HG03575 (cell line): ENCODE results near the gene NLRC3.

ENCODE experiments used
- ATAC-seq: cut with Tn5 transposase; IDR thresholded peaks from one replicate; pipeline ENCODE4 v1.9.1; 2021; ENCODE audit not compliant: unreplicated experiment, insufficient number of reproducible peaks, low FRiP score; ENCODE audit errors: extremely low read depth

NLRC3 gene

GRCh38 chr16:3554351-3554928 is 22.8 kb downstream of the NLRC3 start:
- no peak for ATAC-seq

DNA sequence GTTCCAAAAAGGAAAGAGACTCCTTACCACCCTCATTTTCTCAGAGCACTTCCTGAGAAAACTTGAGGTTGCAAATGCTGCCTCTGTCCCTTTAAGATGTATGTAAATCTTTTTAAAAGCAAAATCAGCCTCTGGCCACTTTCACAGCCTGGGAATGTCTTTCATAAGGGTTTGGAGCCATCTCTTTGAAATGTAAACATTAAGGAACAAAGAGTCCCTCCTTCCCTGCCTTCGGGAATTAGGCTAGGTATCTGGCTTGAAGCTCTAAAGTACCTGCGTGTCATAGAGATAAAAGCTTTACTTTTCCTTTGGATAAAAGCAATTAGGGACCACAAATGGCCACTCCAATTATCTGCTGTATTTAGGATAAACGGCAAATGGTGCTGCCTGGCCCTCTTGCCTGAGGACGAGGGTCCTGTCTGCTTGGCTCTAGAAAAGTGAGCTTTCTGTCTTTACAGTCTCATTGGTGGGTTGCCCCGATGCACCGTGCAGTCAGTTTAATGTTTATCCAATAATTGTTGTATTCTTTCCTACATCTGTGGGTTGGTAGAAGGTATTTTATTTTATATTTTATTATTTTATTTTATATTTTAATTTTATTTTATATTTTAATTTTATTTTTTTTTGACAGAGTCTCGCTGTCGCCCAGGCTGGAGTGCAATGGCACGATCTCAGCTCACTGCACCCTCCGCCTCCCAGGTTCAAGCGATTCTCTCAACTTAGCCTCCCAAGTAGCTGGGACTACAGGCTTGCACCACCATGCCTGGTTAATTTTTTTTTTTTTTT is 23.9 kb downstream of the NLRC3 start:
- no peak for ATAC-seq

GRCh38 chr16:3550851-3551847 is 26.1 kb downstream of the NLRC3 start:
- no peak for ATAC-seq

GRCh38 chr16:3549906-3550305 is 27.3 kb downstream of the NLRC3 start:
- no peak for ATAC-seq

DNA sequence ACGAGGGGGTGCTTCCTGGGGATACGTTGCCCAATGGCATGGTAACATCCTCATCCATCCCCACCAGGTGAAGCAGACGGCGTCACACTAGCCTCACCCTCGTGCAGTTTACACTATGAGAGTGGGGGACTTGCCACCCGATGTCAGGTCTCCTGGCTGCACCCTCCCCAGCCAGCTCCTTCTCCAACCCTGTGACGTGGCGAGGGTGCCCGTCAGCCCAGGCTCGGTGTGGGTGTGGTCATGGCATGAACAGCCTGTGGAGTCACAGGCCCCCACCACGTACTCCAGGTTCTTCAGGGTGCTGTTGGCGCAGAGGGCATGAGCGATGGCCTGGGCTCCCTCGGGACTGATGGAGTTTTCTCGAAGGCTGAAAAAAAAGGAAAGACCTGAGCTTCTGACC is 28.3 kb downstream of the NLRC3 start:
- no peak for ATAC-seq

GRCh38 chr16:3548445-3548844 is 28.8 kb downstream of the NLRC3 start:
- ATAC-seq, result no peak

DNA sequence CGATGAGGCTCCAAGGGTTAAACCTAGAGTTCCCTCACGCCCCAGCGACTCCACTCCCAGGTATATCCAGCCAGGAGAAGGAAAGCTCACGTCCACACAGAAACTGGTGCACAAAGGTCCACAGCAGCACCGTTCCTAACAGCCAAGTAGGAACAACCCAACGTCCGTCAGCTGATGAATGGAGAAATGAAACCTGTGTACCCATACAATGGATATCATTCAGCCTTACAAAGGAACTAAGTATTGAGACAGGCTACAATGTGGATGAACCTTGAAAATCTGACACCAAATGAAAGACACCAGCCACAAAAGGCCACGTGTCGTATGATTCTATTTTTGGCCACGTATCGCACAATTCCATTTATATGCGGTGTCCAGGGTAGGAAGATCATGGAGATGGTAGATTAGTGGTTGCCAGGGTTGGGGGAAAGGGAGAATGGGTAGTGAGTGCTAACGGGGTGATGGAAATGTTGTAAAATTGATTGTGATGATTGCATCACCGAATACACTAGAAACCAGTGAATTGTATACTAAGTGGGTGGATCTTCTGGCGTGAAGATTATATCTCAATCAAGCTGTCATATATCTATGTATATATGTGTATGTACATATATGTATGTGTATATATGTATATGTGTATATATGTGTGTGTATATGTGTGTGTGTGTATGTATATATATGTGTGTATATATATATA is 30.1 kb downstream of the NLRC3 start:
- ATAC-seq, result no peak

DNA sequence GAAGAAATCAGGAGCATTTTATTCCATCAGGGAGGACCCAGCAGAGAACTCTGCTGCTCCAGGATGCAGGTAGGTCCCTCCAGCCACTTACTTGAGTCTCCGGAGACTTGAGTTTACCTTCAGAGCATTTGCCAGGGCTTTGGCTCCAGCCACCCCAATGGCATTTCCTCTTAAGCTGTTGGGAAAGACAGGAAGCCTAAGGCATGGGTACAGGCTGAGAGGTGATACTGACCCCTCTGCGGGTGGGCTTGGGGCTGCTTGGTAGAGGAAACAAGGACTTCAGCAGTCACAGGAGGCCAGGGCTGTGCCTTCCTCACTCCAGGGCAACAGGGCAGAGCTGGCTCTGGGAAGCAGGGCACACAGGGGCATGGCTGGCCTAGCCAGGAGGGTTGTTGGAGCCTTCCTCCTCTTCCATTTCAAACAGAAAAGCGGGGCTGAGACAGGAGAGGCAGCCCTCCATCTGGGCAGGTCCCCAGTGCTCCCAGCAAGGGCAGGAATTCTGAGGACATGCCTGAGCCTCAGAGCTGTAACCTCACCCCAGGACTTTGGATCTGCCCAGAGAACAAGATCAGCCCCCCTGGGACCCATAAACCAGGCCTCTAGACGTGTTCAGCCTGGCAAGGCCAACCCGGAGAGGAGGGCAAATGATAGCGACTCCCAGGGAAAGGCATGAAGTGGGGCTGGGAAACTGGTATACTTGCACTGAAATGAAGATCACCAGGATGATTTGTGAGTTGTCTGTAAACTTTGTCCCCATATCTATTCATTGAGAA is 34.4 kb downstream of the NLRC3 start:
- no peak for ATAC-seq

DNA sequence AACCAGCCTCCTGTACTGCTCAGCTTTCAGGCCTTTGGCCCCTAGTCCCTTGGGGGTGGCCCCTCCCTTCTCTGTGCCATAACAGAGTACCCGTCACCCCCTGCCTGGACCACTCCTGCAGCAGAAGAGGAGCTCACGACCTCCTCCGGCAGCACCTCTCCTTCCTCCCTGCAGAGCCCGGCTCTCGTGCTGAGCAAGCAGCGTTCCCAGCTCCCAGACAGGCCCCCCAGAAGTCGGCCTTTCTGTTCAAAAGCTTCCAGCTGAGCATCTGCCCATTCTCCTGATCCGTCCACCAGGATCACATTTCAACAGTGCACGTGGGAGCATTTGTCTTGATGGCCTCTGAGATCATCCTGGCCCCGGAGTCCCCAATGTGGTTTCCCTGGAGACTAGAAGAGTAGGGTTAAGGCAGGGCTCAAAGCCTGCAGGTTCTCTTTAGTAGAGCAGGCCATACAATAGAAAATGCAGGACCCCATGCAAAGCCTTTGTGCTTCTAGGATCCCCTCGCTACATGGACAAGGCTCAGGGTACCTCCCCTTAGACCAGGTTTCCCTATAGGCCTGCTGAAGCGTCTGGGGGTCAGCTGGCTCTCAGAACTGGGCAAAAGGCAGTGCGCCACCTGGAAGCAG is 35.6 kb downstream of the NLRC3 start:
- no peak for ATAC-seq

DNA sequence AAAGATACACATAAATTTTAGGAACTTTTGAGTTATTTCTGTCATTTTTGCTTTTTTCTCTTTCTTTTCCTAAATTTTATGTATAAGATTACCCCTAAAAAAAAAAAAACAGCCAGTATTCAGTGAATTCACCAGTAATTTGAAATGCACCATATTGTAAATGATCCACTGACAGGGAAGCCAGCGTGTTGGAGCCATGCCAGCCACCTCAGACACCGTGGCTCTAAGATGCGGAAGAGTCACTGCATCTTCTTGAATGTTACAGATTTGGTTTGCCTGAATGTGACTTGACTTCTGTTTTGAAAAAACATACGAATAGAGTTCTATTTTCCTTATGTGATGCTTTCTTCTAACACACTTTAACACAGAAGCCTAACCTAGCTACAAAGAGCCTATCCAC is 39.0 kb downstream of the NLRC3 start:
- no peak for ATAC-seq

- no peak for ATAC-seq
Measured at GRCh38 chr16:3536851-3537250, 40.4 kb downstream of the NLRC3 start.

DNA sequence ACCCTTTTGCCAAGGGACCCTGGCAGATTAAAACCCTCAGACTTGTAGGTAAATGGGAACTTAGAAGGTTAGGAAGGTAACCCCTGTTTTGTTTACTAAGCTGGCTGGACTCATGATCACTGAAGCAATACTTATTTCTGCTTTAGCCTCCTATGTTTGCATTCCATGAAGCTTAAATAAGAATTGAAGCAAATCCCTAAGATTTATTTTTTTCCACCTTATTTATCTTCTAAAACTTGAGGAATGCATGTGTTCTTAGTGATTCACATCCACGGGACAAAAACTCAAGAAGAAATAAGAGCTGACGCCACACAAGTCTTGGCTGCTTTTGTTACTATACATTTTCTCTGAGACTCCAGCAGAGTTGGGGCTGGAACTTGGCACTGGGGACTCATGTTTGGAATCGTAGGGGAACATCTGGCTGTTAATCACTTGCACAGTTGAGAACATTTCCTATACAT is 40.9 kb downstream of the NLRC3 start:
- no peak for ATAC-seq

- ATAC-seq, result no peak
Measured at GRCh38 chr16:3534126-3534525, 43.1 kb downstream of the NLRC3 start.

GRCh38 chr16:3532741-3533140 is 44.5 kb downstream of the NLRC3 start:
- ATAC-seq, result no peak

- ATAC-seq, result no peak
Measured at GRCh38 chr16:3530371-3530914, 46.8 kb downstream of the NLRC3 start.

DNA sequence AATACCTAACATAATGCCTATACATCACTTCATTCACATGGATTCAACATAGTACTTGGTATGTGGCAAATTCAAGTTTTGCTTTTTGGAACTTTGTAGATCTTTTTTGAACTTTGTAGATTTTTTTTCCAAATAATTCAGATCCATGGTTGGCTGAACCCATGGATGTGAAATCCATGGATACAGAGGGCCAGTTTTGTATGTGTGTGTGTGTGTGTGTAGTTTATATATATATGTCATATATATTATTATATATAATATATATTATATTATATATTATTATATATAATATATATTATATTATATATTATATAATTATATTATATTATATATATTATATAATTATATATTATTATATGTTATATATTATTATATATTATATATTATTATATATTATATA is 48.0 kb downstream of the NLRC3 start:
- no peak for ATAC-seq

- ATAC-seq, result no peak
Measured at GRCh38 chr16:3528406-3528805, 48.8 kb downstream of the NLRC3 start.
